Testis (tissue), 3 donors: ENCODE measurements around the gene MRGPRG. TPM values are rescaled to one million over a fixed set of nuclear protein-coding genes. Genes with fewer than 3 reads are reported as not detected.

Source experiments
- DNase-seq: peaks from one replicate; pipeline ENCODE4 v3.0.0-alpha.2; 2019
- H3K27ac ChIP-seq, 2 donors: fragments of 200-600 bp; sonication (generic); one replicate each; pipeline ENCODE4 v1.5.1; 2019
- H3K27me3 ChIP-seq: fragments of 200-600 bp; sonication (generic); one replicate; pipeline ENCODE4 v1.5.1; 2019
- H3K36me3 ChIP-seq: fragments of 200-600 bp; sonication (generic); one replicate; pipeline ENCODE4 v1.5.1; 2017; ENCODE audit warnings: low read depth; ENCODE audit errors: missing control alignments
- H3K4me1 ChIP-seq: fragments of 200-600 bp; sonication (generic); one replicate; pipeline ENCODE4 v1.5.1; 2019
- H3K4me3 ChIP-seq, 2 donors: fragments of 200-600 bp; sonication (generic); one replicate each; pipeline ENCODE4 v1.5.1; 2017 to 2019
- H3K9me3 ChIP-seq: fragments of 200-600 bp; sonication (generic); one replicate; pipeline ENCODE4 v1.5.1; 2017
- CTCF ChIP-seq, 3 experiments: fragments of 450-650 bp in 2 of 3; fragments of 200-600 bp in 1 of 3; sonication (generic) in 1 of 3; IDR thresholded peaks; one replicate each; pipeline ENCODE4 v1.5.1; 2016 to 2019; ENCODE audit warnings: antibody characterized with exemption in 3 of 3, mild to moderate bottlenecking in 2 of 3, moderate library complexity in 1 of 3
- POLR2A ChIP-seq: fragments of 450-650 bp; IDR thresholded peaks from one replicate; pipeline ENCODE4 v1.6.1; 2017; ENCODE audit warnings: antibody characterized with exemption, mild to moderate bottlenecking, moderate library complexity
- WGBS, 2 donors: methylation state at CpG; one replicate each; pipeline ENCODE4 v1.1.5; 2018; 5-methylcytosine and 5-hydroxymethylcytosine counted together
- intact Hi-C: fragments of 100-400 bp; cut with DNase I; formaldehyde crosslinking; loops from one replicate; pipeline ENCODE4 v1.15.1; 2023; ENCODE audit warnings: low total_unique reads
- polyA plus RNA-seq: library from polyadenylated mRNA; stranded (reverse); fragments of 350-450 nt; fragmentation: Illumina TruSeq; extraction: RNeasy Lipid Tissue Mini Kit (QIAGEN cat#74804); gene quantifications from one replicate; pipeline ENCODE4 v1.2.3, GENCODE V29; 2014; ENCODE audit warnings: low read depth, low replicate concordance; ENCODE audit not compliant: insufficient read depth
- total RNA-seq, 2 donors: library from RNA; depleted of rRNA; stranded (reverse); fragments of >200 nt; gene quantifications; one replicate each; pipeline ENCODE4 v1.2.3, GENCODE V29; 2016

Gene MRGPRG
- total and polyA plus RNA-seq, 3 donors from 2014 or later, result 0.50 TPM; not detected in 2

DNA sequence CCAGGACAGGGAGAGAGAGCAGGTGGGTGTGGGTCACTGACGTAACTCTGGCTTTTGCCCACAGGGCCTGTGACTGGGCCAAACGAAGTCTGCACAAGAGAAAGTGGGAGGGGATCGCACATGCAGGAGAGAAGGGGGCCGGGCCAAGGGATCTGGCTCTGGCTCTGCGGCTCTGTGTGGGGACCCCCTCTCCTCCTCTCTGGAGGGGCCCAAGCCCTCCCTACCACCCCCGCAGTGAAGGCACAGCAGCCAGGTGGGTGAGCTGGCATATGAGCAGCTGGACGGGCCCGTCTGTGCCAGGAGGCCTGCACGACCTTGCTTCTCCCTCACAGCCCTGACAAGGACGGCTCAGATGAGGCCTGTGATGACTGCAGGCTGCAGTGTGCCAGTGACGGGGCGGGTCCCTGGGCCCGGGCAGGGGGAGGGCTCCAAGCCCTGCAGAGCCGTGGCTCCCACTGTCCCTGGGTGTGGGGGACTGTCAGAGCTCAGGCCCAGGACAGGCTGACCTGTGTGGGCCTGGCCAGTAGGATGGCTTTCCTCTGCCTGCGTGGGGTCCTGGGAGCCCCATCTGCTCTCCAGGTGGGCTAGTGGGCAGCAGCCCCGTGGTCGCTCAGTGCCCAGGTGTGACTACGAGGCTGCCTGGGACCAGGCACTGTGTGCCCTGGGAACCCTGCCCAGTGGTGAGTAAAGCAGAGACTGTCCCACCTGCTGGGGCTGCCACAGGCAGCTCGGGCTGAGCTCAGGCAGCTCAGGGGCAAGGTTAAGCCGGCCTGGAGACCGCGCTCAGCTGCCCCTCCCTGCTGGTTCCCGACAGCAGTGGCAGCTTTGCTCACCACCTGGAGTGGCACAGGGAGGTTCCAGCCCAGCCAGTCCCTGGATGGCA is 22.2 kb downstream of the MRGPRG start:
- no peaks in the 10 kb centered on the region for H3K27me3 ChIP-seq
- no peak overlapping the region for H3K4me3 ChIP-seq
- WGBS, 2 donors, result 75 to 77% methylated on average over 4 to 17 of the region's 23 CpGs
- H3K27ac ChIP-seq, result no peak overlapping the region
- no peaks in the 10 kb centered on the region for H3K4me1 ChIP-seq
- DNase-seq, result peak; percentile 23
- TF ChIP-seq CTCF (IDR thresholded peaks at IDR 0.05), result no peak
- TF ChIP-seq POLR2A, result no peak
- H3K9me3 ChIP-seq, result no peaks in the 10 kb centered on the region
- intact Hi-C loops, result no loop called here
- no peaks in the 10 kb centered on the region for H3K36me3 ChIP-seq

- Histone ChIP-seq H3K4me3 (no peak overlapping the region), H3K4me1 (no peaks in the 10 kb centered on the region), H3K27me3 (no peaks in the 10 kb centered on the region), H3K9me3 (no peaks in the 10 kb centered on the region), H3K36me3 (no peaks in the 10 kb centered on the region), H3K27ac (no peak overlapping the region)
- WGBS, 2 donors, result 68 to 70% methylated on average over 7 to 22 of the region's 22 CpGs
- TF ChIP-seq POLR2A, result no peak
- TF ChIP-seq CTCF (IDR thresholded peaks at IDR 0.05), result peak in 2 of 3 experiments; percentile 23 to 30
- no peak for DNase-seq
- intact Hi-C loops, result no loop called here
These were observed 23.1 kb downstream of the MRGPRG start for GRCh38 chr11:3195251-3196160.

- intact Hi-C loops, result no loop called here
- TF ChIP-seq POLR2A (no peak), CTCF (IDR thresholded peaks at IDR 0.05) (no peak)
- WGBS, 2 donors, result 86 to 87% methylated on average over 7 to 12 of the region's 12 CpGs
These were observed 24.4 kb downstream of the MRGPRG start for GRCh38 chr11:3194016-3194816.

GRCh38 chr11:3193373-3194015 is 25.1 kb downstream of the MRGPRG start:
- DNase-seq, result no peak
- Histone ChIP-seq H3K36me3 (no peaks in the 10 kb centered on the region), H3K27me3 (no peaks in the 10 kb centered on the region), H3K27ac (no peak overlapping the region), H3K4me3 (no peak overlapping the region), H3K9me3 (no peaks in the 10 kb centered on the region), H3K4me1 (no peaks in the 10 kb centered on the region)
- WGBS, 2 donors, result 85 to 90% methylated on average over 17 to 19 of the region's 19 CpGs
- TF ChIP-seq POLR2A (no peak), CTCF (IDR thresholded peaks at IDR 0.05) (no peak)
- intact Hi-C loops, result no loop called here

More at GRCh38 chr11:3194016-3194816, 24.4 kb downstream of the MRGPRG start:
- H3K4me1 ChIP-seq, result no peaks in the 10 kb centered on the region
- no peaks in the 10 kb centered on the region for H3K27me3 ChIP-seq
- no peaks in the 10 kb centered on the region for H3K36me3 ChIP-seq
- no peak for DNase-seq
- no peak overlapping the region for H3K27ac ChIP-seq
- H3K9me3 ChIP-seq, result no peaks in the 10 kb centered on the region
- no peak overlapping the region for H3K4me3 ChIP-seq
